AG10803 (cell line): ENCODE measurements around the gene GRIK5.

ENCODE experiments used
- DNase-seq: peaks from one replicate; pipeline ENCODE4 v3.0.0; 2010; ENCODE audit warnings: low read depth
- H3K4me3 ChIP-seq: 2 replicates; pipeline ENCODE4 v1.5.1; 2011; ENCODE audit warnings: mild to moderate bottlenecking, low read length, control low read depth
- TF ChIP-seq, protein P1 (sequence below): conservative IDR thresholded peaks from 2 replicates; pipeline ENCODE4 v1.5.1; 2011; ENCODE audit warnings: mild to moderate bottlenecking, low read length, control low read depth, inconsistent platforms

GRIK5 gene

DNA sequence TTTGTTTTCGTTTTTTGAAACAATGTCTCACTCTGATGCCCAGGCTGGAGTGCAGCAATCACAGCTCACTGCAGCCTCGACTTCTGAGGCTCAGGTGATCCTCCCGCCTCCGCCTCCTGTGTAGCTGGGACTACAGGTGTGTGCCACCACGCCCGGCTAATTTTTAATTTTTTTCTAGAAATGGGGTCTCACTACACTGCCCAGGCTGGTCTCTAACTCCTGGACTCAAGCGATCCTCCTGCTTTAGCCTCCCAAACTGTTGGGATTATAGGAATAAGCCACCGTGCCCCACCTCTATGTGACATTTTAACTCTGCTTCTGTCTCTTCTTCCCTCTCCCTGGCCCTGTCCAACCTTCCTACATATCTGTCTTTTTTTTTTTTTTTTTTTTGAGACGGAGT is 81.1 kb downstream of the GRIK5 start:
- TF ChIP-seq, protein P1, sequence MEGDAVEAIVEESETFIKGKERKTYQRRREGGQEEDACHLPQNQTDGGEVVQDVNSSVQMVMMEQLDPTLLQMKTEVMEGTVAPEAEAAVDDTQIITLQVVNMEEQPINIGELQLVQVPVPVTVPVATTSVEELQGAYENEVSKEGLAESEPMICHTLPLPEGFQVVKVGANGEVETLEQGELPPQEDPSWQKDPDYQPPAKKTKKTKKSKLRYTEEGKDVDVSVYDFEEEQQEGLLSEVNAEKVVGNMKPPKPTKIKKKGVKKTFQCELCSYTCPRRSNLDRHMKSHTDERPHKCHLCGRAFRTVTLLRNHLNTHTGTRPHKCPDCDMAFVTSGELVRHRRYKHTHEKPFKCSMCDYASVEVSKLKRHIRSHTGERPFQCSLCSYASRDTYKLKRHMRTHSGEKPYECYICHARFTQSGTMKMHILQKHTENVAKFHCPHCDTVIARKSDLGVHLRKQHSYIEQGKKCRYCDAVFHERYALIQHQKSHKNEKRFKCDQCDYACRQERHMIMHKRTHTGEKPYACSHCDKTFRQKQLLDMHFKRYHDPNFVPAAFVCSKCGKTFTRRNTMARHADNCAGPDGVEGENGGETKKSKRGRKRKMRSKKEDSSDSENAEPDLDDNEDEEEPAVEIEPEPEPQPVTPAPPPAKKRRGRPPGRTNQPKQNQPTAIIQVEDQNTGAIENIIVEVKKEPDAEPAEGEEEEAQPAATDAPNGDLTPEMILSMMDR = no peak
- H3K4me3 ChIP-seq = no peak overlapping the region
- DNase-seq = no peak

DNA sequence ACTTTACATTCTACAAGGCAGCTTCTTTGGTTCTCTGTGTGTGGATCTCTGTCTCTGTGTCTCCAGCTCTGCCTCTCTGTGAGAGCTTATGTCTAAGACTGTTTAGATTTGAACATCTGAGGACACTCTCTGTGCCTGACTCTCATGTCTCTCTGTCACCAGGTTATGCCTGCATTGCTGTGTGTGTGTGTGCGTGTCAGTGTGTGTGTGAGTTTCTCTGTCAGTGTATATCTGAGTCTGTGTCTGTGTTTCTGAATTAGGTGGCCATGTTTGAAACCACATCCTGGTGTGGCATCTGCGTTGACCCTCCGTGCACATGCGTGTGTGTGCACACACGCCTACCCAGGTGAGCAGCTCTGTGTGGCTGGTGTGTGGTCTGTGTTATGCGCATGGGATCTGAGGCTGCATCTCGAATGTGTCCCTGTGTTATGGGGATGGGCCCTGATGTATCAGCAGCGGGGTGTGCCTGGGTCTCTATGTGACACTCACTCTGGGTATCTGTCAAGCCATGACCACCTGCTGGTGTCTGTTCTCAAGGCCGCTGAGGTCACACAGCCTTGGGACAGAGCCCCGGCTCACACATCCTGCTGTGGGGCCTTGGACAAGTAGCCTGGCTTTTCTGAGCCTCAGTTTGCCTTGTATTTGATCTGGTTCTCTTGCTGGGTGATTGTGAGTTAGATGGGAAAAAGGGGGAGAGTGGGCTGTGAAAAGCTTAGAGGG is 82.7 kb downstream of the GRIK5 start:
- no peak for DNase-seq
- no peak overlapping the region for H3K4me3 ChIP-seq

DNA sequence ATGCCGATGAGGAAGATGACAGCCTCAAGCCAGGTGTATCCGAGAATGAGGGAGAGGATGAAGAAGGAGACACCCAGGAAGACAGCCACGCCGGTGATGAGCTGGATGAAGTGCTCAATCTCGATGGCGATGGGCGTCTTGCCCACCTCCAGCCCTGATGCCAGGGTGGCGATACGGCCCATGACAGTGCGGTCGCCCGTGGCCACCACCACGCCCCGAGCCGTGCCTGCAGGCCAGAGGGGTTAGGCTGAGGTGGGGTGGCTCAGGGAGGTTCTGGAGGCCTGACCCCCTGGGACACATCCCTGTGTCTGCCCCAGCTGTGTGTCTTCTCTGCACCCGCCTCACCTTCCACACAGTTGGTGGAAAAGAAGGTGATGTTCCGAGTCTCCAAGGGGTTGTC is 85.0 kb downstream of the GRIK5 start:
- no peak for DNase-seq
- TF ChIP-seq, protein P1 = no peak
- H3K4me3 ChIP-seq = no peak overlapping the region

More for the DNA sequence above, 82.7 kb downstream of the GRIK5 start:
- TF ChIP-seq, protein P1 = no peak

DNA sequence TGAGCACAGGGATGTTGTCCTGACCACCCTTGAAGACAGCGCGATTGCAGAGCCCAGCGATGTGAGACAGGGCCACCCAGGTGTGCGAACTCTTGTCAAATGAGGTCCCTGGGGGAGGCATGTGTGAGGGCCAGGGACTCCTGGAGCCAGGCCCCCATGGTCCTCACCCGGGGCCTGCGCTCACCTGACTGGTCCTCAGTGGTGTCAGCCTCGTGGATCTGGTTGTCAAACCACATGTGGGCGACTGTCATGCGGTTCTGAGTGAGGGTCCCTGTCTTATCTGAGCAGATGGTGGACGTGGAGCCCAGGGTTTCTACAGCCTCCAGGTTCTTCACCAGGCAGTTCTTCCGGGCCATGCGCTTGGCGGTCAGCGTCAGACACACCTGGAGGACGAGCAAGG is 88.3 kb downstream of the GRIK5 start:
- H3K4me3 ChIP-seq = no peak overlapping the region
- TF ChIP-seq, protein P1 = no peak
- no peak for DNase-seq

DNA sequence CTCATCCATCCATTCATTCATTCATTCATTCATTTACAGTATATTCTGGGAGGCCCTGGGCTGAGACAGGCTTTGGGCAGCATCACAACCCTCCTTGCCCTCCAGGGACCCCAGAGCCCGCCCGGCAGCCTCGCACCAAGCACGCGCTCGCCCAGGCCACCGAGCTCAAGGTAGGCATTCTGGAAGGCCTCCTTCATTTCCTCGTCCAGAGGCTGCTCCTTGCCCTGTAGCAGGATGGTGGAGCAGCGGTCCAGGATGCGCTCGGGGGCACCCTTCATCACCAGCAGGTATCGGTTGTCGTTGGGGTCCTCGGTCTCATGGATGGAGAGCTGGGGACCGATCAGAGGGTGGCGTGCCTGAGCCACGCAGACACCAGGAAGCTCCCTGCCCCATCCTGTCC is 91.5 kb downstream of the GRIK5 start:
- no peak overlapping the region for H3K4me3 ChIP-seq
- DNase-seq = no peak
- TF ChIP-seq, protein P1 = no peak

DNA sequence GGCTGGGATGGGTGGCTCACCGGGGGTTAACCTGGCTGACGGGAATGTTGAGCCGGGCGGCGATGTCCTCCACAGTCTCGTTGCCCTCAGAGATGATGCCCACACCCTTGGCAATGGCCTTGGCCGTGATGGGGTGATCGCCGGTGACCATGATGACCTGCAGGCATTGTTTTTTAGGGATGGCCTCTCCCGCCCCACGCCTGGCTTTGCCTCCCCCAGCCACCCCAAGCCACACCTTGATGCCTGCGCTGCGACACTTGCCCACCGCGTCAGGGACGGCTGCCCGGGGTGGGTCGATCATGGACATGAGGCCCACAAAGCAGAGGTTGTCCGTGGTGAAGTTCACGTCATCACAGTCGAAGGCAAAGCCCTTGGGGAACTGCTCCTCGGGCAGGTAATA is 92.1 kb downstream of the GRIK5 start:
- TF ChIP-seq, protein P1 = no peak
- no peak for DNase-seq
- no peak overlapping the region for H3K4me3 ChIP-seq

DNA sequence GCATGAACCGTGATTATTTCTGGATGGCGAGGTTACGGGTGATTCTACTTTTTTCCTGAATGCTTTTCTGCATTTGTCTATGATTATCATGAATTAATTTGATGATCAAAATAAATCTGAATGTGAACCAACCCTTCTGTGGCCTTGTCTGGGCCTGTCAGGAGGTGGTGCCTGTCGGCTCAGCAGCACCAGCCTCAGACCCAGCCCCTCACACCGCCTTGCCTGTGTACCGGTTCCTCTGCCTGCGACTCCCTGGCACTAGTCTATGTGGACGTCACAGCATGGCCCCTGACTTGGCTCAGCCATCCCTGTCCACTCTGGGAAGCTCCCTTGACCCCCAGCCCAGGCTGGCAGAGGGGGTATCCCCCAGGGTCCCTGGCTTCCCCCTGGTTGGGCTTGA is 95.4 kb downstream of the GRIK5 start:
- H3K4me3 ChIP-seq = no peak overlapping the region
- DNase-seq = no peak
- TF ChIP-seq, protein P1 = no peak
